HG02970 (cell line): ENCODE results near the gene REEP5.
A peak's percentile ranks its signal among the peaks of the same experiment; 100 is the strongest.
"Not testable (repeated sequence)": the region's sequence is repeated elsewhere in the genome, so short reads cannot be mapped to it uniquely, and the experiment has no call there.

Experiments
- ATAC-seq: cut with Tn5 transposase; IDR thresholded peaks from one replicate; pipeline ENCODE4 v1.9.1; 2021; ENCODE audit warnings: mild to moderate bottlenecking, moderate library complexity, moderate number of reproducible peaks; ENCODE audit not compliant: unreplicated experiment, low FRiP score

Gene REEP5

GRCh38 chr5:112933651-112934365, 11.8 kb upstream of the REEP5 start:
- no peak for ATAC-seq

GRCh38 chr5:112933105-112933504, 11.1 kb upstream of the REEP5 start:
- ATAC-seq = no peak

GRCh38 chr5:112931473-112931872, 9.4 kb upstream of the REEP5 start:
- no peak for ATAC-seq

- peak; percentile 25 for ATAC-seq
Observed at GRCh38 chr5:112930082-112930344, 8.0 kb upstream of the REEP5 start.

- ATAC-seq = peak; percentile 59
Observed at GRCh38 chr5:112929336-112930081, 7.5 kb upstream of the REEP5 start.

- no peak for ATAC-seq
Observed at GRCh38 chr5:112923988-112924387, 2.0 kb upstream of the REEP5 start.

GRCh38 chr5:112923148-112923917, 1.3 kb upstream of the REEP5 start:
- ATAC-seq = no peak

- ATAC-seq = peak; percentile 36
Observed at GRCh38 chr5:112921026-112921832, 798 bp downstream of the REEP5 start.

GRCh38 chr5:112919972-112920371, 2.1 kb downstream of the REEP5 start:
- ATAC-seq = no peak

GRCh38 chr5:112918679-112919078, 3.3 kb downstream of the REEP5 start:
- ATAC-seq = no peak

- no peak for ATAC-seq
Observed at GRCh38 chr5:112918136-112918535, 3.9 kb downstream of the REEP5 start.

GRCh38 chr5:112917453-112917995, 4.5 kb downstream of the REEP5 start:
- no peak for ATAC-seq

GRCh38 chr5:112915831-112916230, 6.2 kb downstream of the REEP5 start:
- no peak for ATAC-seq

- ATAC-seq = no peak
Observed at GRCh38 chr5:112914584-112914983, 7.4 kb downstream of the REEP5 start.

- no peak for ATAC-seq
Observed at GRCh38 chr5:112910529-112910928, 11.5 kb downstream of the REEP5 start.

GRCh38 chr5:112908854-112909253, 13.2 kb downstream of the REEP5 start:
- no peak for ATAC-seq

GRCh38 chr5:112907166-112907631, 14.8 kb downstream of the REEP5 start:
- no peak for ATAC-seq

GRCh38 chr5:112906637-112907036, 15.4 kb downstream of the REEP5 start:
- no peak for ATAC-seq

- not testable (repeated sequence) for ATAC-seq
Observed at GRCh38 chr5:112904996-112905395, 17.0 kb downstream of the REEP5 start.

GRCh38 chr5:112902561-112902960, 19.5 kb downstream of the REEP5 start:
- ATAC-seq = no peak
